K562 (cell line): Measurements from ENCODE around the gene SEBOX.
A peak's percentile ranks its signal among the peaks of the same experiment; 100 is the strongest.

ENCODE experiments used
- CHD2 ChIP-seq: IDR thresholded peaks from 2 replicates; pipeline ENCODE4 v1.6.1; 2011; ENCODE audit warnings: low read depth, low read length
- CTCF ChIP-seq, 3 experiments: IDR thresholded peaks in 2 of 3; conservative IDR thresholded peaks in 1 of 3; 2 replicates each; pipeline ENCODE4 v1.5.1; 2011 to 2012; ENCODE audit warnings: low read length in 3 of 3, mild to moderate bottlenecking in 3 of 3, control low read depth in 2 of 3, improper control_type of control experiment in 1 of 3, inconsistent platforms in 1 of 3, low read depth in 1 of 3, mixed read lengths in 1 of 3, moderate library complexity in 1 of 3; ENCODE audit not compliant: insufficient read depth in 2 of 3
- GABPB2 ChIP-seq: fragments of 250-450 bp; sonication (Bioruptor Pico); conservative IDR thresholded peaks from 2 replicates; pipeline ENCODE4 v1.5.1; 2021; ENCODE audit warnings: mild to moderate bottlenecking
- MAX ChIP-seq: sonication (generic); formaldehyde crosslinking; IDR thresholded peaks from 2 replicates; pipeline ENCODE4 v1.9.0; 2022; ENCODE audit warnings: mild to moderate bottlenecking, missing genetic modification reagents
- MXI1 ChIP-seq: IDR thresholded peaks from 2 replicates; pipeline ENCODE4 v1.6.1; 2011; ENCODE audit warnings: low read depth, mild to moderate bottlenecking, improper control_type of control experiment, low read length
- POLR2AphosphoS5 ChIP-seq: IDR thresholded peaks from 2 replicates; pipeline ENCODE4 v1.6.1; 2011; ENCODE audit warnings: mild to moderate bottlenecking, low read depth, low read length, moderate library complexity; ENCODE audit not compliant: control insufficient read depth, insufficient read depth
- SETDB1 ChIP-seq: IDR thresholded peaks from one replicate; pipeline ENCODE4 v1.6.1; 2012; ENCODE audit warnings: low read length, control low read depth, inconsistent platforms
- TEAD1 ChIP-seq, 2 experiments: fragments of 450-650 bp in 1 of 2; sonication (generic) in 1 of 2; formaldehyde crosslinking; IDR thresholded peaks; 2 replicates each; pipeline versions ENCODE4 v1.4.0 to v1.8.0; 2020 to 2022; ENCODE audit warnings: mild to moderate bottlenecking in 2 of 2, missing genetic modification reagents in 1 of 2
- ZNF121 ChIP-seq: sonication (generic); formaldehyde crosslinking; conservative IDR thresholded peaks from 2 replicates; pipeline ENCODE4 v1.8.0; 2022; ENCODE audit warnings: missing genetic modification reagents
- ZNF143 ChIP-seq: sonication (generic); formaldehyde crosslinking; IDR thresholded peaks from 2 replicates; pipeline ENCODE4 v1.9.0; 2022; ENCODE audit warnings: mild to moderate bottlenecking, missing genetic modification reagents
- ZNF41 ChIP-seq: fragments of 250-450 bp; sonication (Bioruptor Pico); conservative IDR thresholded peaks from 2 replicates; pipeline ENCODE4 v1.4.0; 2020; ENCODE audit warnings: mild to moderate bottlenecking
- ZSCAN29 ChIP-seq: fragments of 450-650 bp; IDR thresholded peaks from 2 replicates; pipeline ENCODE4 v1.6.1; 2017

- TF ChIP-seq TEAD1 (CRISPR knock-in tag; IDR thresholded peaks at IDR 0.05), result no peak
- no peak for TF ChIP-seq ZNF121 (CRISPR knock-in tag)
- no peak for TF ChIP-seq SETDB1
- no peak for TF ChIP-seq ZNF41
- no peak for TF ChIP-seq CTCF (IDR thresholded peaks at IDR 0.05 in 2 of 3, conservative IDR thresholded peaks at IDR 0.05 in 1 of 3; ENCODE audit: insufficient read depth in 2 of 3, low read depth in 1 of 3, low read length in 3 of 3)
- 0 out of 2 replicates have a peak, but pooled peaks have one; percentile 19 for TF ChIP-seq POLR2AphosphoS5
- TF ChIP-seq MAX (CRISPR knock-in tag), result no peak; the same call in 1 of the 2 replicates
- TF ChIP-seq GABPB2, result no peak
- no peak for TF ChIP-seq ZNF143 (CRISPR knock-in tag)
- no peak for TF ChIP-seq ZSCAN29
- TF ChIP-seq CHD2, result no peak
- no peak for TF ChIP-seq MXI1
Measured at GRCh38 chr17:28405632-28406472, 40.9 kb upstream of the SEBOX start, which contains the start of gene SLC46A1.
